HUES6 (cell line): Measurements from ENCODE around the gene HPGDS.
A peak's percentile ranks its signal among the peaks of the same experiment; 100 is the strongest.

Source experiments
- H3K27ac ChIP-seq: 2 replicates; pipeline ENCODE4 v1.7.0; 2013; ENCODE audit warnings: low read depth, mild to moderate bottlenecking, low read length, inconsistent platforms
- H3K27me3 ChIP-seq: 2 replicates; pipeline ENCODE4 v1.6.1; 2013; ENCODE audit warnings: low read length; ENCODE audit not compliant: control insufficient read depth, insufficient read depth
- H3K36me3 ChIP-seq: 2 replicates; pipeline ENCODE4 v1.6.1; 2013; ENCODE audit warnings: low read length; ENCODE audit not compliant: control insufficient read depth, insufficient read depth
- H3K4me1 ChIP-seq: 2 replicates; pipeline ENCODE4 v1.6.1; 2013; ENCODE audit warnings: low read length; ENCODE audit not compliant: control insufficient read depth, insufficient read depth
- H3K4me3 ChIP-seq: 2 replicates; pipeline ENCODE4 v1.5.1; 2013; ENCODE audit warnings: low read depth, low read length
- H3K9ac ChIP-seq: one replicate; pipeline ENCODE4 v1.6.1; 2013; ENCODE audit warnings: mild to moderate bottlenecking, low read length
- H3K9me3 ChIP-seq: 2 replicates; pipeline ENCODE4 v1.6.1; 2013; ENCODE audit warnings: low read depth, low read length; ENCODE audit not compliant: control insufficient read depth, insufficient read depth

The HPGDS gene

GRCh38 chr4:94285666-94286065 lies 57.0 kb downstream of the HPGDS start:
- H3K27ac ChIP-seq, result no peak overlapping the region
- no peaks in the 10 kb centered on the region for H3K4me1 ChIP-seq
- H3K9ac ChIP-seq, result no peak overlapping the region
- no peaks in the 10 kb centered on the region for H3K27me3 ChIP-seq
- no peaks in the 10 kb centered on the region for H3K9me3 ChIP-seq
- no peak overlapping the region for H3K4me3 ChIP-seq
- peaks cover 92% of the 10 kb centered on the region for H3K36me3 ChIP-seq

- Histone ChIP-seq H3K9me3 (no peaks in the 10 kb centered on the region), H3K9ac (no peak overlapping the region), H3K27me3 (no peaks in the 10 kb centered on the region), H3K4me3 (no peak overlapping the region), H3K4me1 (no peaks in the 10 kb centered on the region), H3K27ac (no peak overlapping the region), H3K36me3 (peaks cover 92% of the 10 kb centered on the region)
Measured at GRCh38 chr4:94284889-94285288, 57.7 kb downstream of the HPGDS start.

- Histone ChIP-seq H3K4me3 (no peak overlapping the region), H3K36me3 (peaks cover 89% of the 10 kb centered on the region), H3K4me1 (no peaks in the 10 kb centered on the region), H3K9me3 (no peaks in the 10 kb centered on the region), H3K9ac (no peak overlapping the region), H3K27ac (0 out of 2 replicates have a peak overlapping the region, but pooled peaks have one; percentile 18), H3K27me3 (no peaks in the 10 kb centered on the region)
Measured at GRCh38 chr4:94278781-94279180, 63.9 kb downstream of the HPGDS start.

GRCh38 chr4:94277534-94277933 lies 65.1 kb downstream of the HPGDS start:
- Histone ChIP-seq H3K27ac (peak overlapping the region; percentile 19; the same call in 1 of the 2 replicates), H3K36me3 (peaks cover 90% of the 10 kb centered on the region), H3K9ac (no peak overlapping the region), H3K4me3 (no peak overlapping the region), H3K27me3 (no peaks in the 10 kb centered on the region), H3K4me1 (no peaks in the 10 kb centered on the region), H3K9me3 (no peaks in the 10 kb centered on the region)

GRCh38 chr4:94276204-94276603 lies 66.4 kb downstream of the HPGDS start:
- H3K9me3 ChIP-seq, result no peaks in the 10 kb centered on the region
- H3K36me3 ChIP-seq, result peaks cover 93% of the 10 kb centered on the region
- no peak overlapping the region for H3K9ac ChIP-seq
- H3K27ac ChIP-seq, result no peak overlapping the region
- no peak overlapping the region for H3K4me3 ChIP-seq
- H3K4me1 ChIP-seq, result no peaks in the 10 kb centered on the region
- no peaks in the 10 kb centered on the region for H3K27me3 ChIP-seq

GRCh38 chr4:94274912-94275311 lies 67.7 kb downstream of the HPGDS start:
- Histone ChIP-seq H3K36me3 (peaks cover 92% of the 10 kb centered on the region), H3K4me3 (no peak overlapping the region), H3K27me3 (no peaks in the 10 kb centered on the region), H3K27ac (no peak overlapping the region), H3K9me3 (no peaks in the 10 kb centered on the region), H3K9ac (no peak overlapping the region), H3K4me1 (no peaks in the 10 kb centered on the region)

- H3K9ac ChIP-seq, result no peak overlapping the region
- H3K9me3 ChIP-seq, result no peaks in the 10 kb centered on the region
- H3K27me3 ChIP-seq, result no peaks in the 10 kb centered on the region
- H3K27ac ChIP-seq, result no peak overlapping the region
- no peaks in the 10 kb centered on the region for H3K4me1 ChIP-seq
- peaks cover 84% of the 10 kb centered on the region for H3K36me3 ChIP-seq
- no peak overlapping the region for H3K4me3 ChIP-seq
Measured at GRCh38 chr4:94271248-94271647, 71.4 kb downstream of the HPGDS start.

GRCh38 chr4:94267037-94267436 lies 75.6 kb downstream of the HPGDS start:
- Histone ChIP-seq H3K27ac (no peak overlapping the region), H3K4me3 (no peak overlapping the region), H3K36me3 (peaks cover 78% of the 10 kb centered on the region), H3K27me3 (no peaks in the 10 kb centered on the region), H3K9me3 (no peaks in the 10 kb centered on the region), H3K9ac (no peak overlapping the region), H3K4me1 (no peaks in the 10 kb centered on the region)

- Histone ChIP-seq H3K27ac (no peak overlapping the region), H3K4me3 (no peak overlapping the region), H3K27me3 (no peaks in the 10 kb centered on the region), H3K36me3 (peaks cover 80% of the 10 kb centered on the region), H3K4me1 (no peaks in the 10 kb centered on the region), H3K9ac (no peak overlapping the region), H3K9me3 (no peaks in the 10 kb centered on the region)
Measured at GRCh38 chr4:94262163-94263016, 80.2 kb downstream of the HPGDS start.

- Histone ChIP-seq H3K27me3 (no peaks in the 10 kb centered on the region), H3K9me3 (no peaks in the 10 kb centered on the region), H3K27ac (no peak overlapping the region), H3K4me1 (no peaks in the 10 kb centered on the region), H3K4me3 (no peak overlapping the region), H3K36me3 (peaks cover 72% of the 10 kb centered on the region), H3K9ac (no peak overlapping the region)
Measured at GRCh38 chr4:94256828-94257227, 85.8 kb downstream of the HPGDS start.

GRCh38 chr4:94256144-94256783 lies 86.4 kb downstream of the HPGDS start:
- Histone ChIP-seq H3K4me3 (no peak overlapping the region), H3K9ac (no peak overlapping the region), H3K27me3 (no peaks in the 10 kb centered on the region), H3K36me3 (peaks cover 70% of the 10 kb centered on the region), H3K4me1 (no peaks in the 10 kb centered on the region), H3K27ac (no peak overlapping the region), H3K9me3 (no peaks in the 10 kb centered on the region)
